PFSK-1 (cell line): ENCODE measurements around the gene NT5C.

ENCODE experiments used
- POLR2AphosphoS5 ChIP-seq: IDR thresholded peaks from 2 replicates; pipeline ENCODE4 v1.6.1; 2012; ENCODE audit warnings: low read depth, mild to moderate bottlenecking, control low read depth, low read length, moderate library complexity
- TF ChIP-seq, protein P1 (sequence below), 2 experiments: IDR thresholded peaks; 2 replicates each; pipeline versions ENCODE4 v1.6.1 to v1.8.0; 2011 to 2012; ENCODE audit warnings: low read depth in 2 of 2, low read length in 2 of 2, control low read depth in 1 of 2, inconsistent platforms in 1 of 2, mild to moderate bottlenecking in 1 of 2, moderate library complexity in 1 of 2; ENCODE audit not compliant: insufficient read depth in 1 of 2

DNA sequence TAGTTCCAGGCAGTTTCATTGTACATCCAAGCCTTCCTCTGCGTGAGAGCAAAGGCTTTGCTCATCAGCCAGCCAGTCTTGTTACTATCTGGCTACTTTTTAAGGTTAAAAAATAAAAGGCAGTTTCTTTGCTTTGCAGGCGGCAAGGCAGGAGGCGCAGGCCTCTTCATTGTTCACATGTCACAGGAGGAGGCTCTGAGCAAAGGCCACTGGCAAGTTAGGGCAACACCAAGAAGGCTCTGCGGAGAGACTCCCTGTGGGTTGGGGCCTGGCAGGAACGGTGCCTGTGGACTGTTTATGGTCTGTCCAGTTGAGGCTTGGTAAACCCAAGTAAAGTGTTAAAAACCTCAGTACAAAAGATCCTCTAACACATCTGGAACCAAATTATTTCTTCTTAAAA lies 3.9 kb upstream of the NT5C start:
- no peak; the same call in 1 of the 2 replicates for TF ChIP-seq POLR2AphosphoS5
- TF ChIP-seq, protein P1, sequence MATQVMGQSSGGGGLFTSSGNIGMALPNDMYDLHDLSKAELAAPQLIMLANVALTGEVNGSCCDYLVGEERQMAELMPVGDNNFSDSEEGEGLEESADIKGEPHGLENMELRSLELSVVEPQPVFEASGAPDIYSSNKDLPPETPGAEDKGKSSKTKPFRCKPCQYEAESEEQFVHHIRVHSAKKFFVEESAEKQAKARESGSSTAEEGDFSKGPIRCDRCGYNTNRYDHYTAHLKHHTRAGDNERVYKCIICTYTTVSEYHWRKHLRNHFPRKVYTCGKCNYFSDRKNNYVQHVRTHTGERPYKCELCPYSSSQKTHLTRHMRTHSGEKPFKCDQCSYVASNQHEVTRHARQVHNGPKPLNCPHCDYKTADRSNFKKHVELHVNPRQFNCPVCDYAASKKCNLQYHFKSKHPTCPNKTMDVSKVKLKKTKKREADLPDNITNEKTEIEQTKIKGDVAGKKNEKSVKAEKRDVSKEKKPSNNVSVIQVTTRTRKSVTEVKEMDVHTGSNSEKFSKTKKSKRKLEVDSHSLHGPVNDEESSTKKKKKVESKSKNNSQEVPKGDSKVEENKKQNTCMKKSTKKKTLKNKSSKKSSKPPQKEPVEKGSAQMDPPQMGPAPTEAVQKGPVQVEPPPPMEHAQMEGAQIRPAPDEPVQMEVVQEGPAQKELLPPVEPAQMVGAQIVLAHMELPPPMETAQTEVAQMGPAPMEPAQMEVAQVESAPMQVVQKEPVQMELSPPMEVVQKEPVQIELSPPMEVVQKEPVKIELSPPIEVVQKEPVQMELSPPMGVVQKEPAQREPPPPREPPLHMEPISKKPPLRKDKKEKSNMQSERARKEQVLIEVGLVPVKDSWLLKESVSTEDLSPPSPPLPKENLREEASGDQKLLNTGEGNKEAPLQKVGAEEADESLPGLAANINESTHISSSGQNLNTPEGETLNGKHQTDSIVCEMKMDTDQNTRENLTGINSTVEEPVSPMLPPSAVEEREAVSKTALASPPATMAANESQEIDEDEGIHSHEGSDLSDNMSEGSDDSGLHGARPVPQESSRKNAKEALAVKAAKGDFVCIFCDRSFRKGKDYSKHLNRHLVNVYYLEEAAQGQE (IDR thresholded peaks at IDR 0.05; ENCODE audit: insufficient read depth in 1 of 2, low read depth in 2 of 2, low read length in 2 of 2) = no peak
